Right cardiac atrium (tissue), 5 donors: Measurements from ENCODE around the gene PUS10. TPM values are rescaled to one million over a fixed set of nuclear protein-coding genes. Genes with fewer than 3 reads are reported as not detected.
"Not testable (repeated sequence)": the region's sequence is repeated elsewhere in the genome, so short reads cannot be mapped to it uniquely, and the experiment has no call there.

Experiments used
- ATAC-seq, 2 donors: fragments of 200-7000 bp; cut with Tn5 transposase; one replicate each; pipeline versions ENCODE4 v1.8.0 to v1.9.1; 2020; ENCODE audit warnings: moderate library complexity in 2 of 2, mild to moderate bottlenecking in 1 of 2
- DNase-seq, 3 donors: peaks; one replicate each; pipeline ENCODE4 v3.0.0-alpha.2; 2020
- H3K27ac ChIP-seq: one replicate; pipeline ENCODE4 v1.5.1; 2013; ENCODE audit warnings: mild to moderate bottlenecking, low read length, control low read depth, moderate library complexity
- H3K27me3 ChIP-seq: one replicate; pipeline ENCODE4 v1.6.1; 2013; ENCODE audit not compliant: control insufficient read depth, insufficient read depth
- H3K4me1 ChIP-seq: one replicate; pipeline ENCODE4 v1.6.1; 2013; ENCODE audit warnings: low read length; ENCODE audit not compliant: control insufficient read depth, insufficient read depth
- H3K4me3 ChIP-seq: one replicate; pipeline ENCODE4 v1.5.1; 2013; ENCODE audit warnings: low read length, control low read depth
- H3K9me3 ChIP-seq: one replicate; pipeline ENCODE4 v1.6.1; 2013; ENCODE audit warnings: low read length; ENCODE audit not compliant: control insufficient read depth
- whole genome bisulfite sequencing: extraction: QIAGEN DNeasy Blood & Tissue Kit; methylation state at CpG from one replicate; pipeline ENCODE4 v1.1.7; 2013; 5-methylcytosine and 5-hydroxymethylcytosine counted together
- intact Hi-C, 4 donors: fragments of 100-400 bp; cut with DNase I; formaldehyde crosslinking; loops; one replicate each; pipeline versions ENCODE4 v1.11.0 to v1.14.0; 2022 to 2023
- polyA plus RNA-seq: library from polyadenylated mRNA; stranded (reverse); fragments of 200-250 nt; gene quantifications from one replicate; pipeline ENCODE4 v1.2.3, GENCODE V29; 2013
- total RNA-seq, 4 donors: library from RNA; stranded (reverse); fragmentation: NEBNext Ultra II Directional; extraction: Animal tissue kit (Norgen Biotek cat#: 25700); gene quantifications; one replicate each; pipeline ENCODE4 v1.2.1, GENCODE V29; 2021
- donor health status: healthy with polysubstance abuse.
- donor health status: DM: no; HTN: yes; CAD: no.
- donor health status: DM: no; HTN: no; CAD: no.
- donor health status: DM: no; HTN: yes; CAD: no; lungs with severe emphysema.
- donor health status: DM: yes; HTN: yes; CAD: no.

PUS10 gene
- total and polyA plus RNA-seq, 5 donors, result 2.9 to 4.6 (median 3.5) TPM

GRCh38 chr2:61012303-61012702 is 5.8 kb downstream of the PUS10 start:
- not testable (repeated sequence) for H3K4me3 ChIP-seq, H3K27ac ChIP-seq, ATAC-seq

GRCh38 chr2:61011678-61012077 is 6.4 kb downstream of the PUS10 start:
- ATAC-seq (no peak), DNase-seq (no peak)
- Histone ChIP-seq H3K4me1 (no peaks in the 10 kb centered on the region), H3K9me3 (no peaks in the 10 kb centered on the region), H3K27me3 (no peaks in the 10 kb centered on the region), H3K4me3 (no peak overlapping the region), H3K27ac (no peak overlapping the region)
- WGBS, result 72% methylated on average over 1 of the region's 1 CpG
- intact Hi-C loops, result no loop called here

More at GRCh38 chr2:61012303-61012702, 5.8 kb downstream of the PUS10 start:
- DNase-seq, H3K27me3 ChIP-seq, H3K9me3 ChIP-seq, H3K4me1 ChIP-seq, intact Hi-C loops: not testable (repeated sequence)
- WGBS, result 79% methylated on average over 2 of the region's 2 CpGs

- intact Hi-C loops, result no loop called here
- ATAC-seq (no peak), DNase-seq (no peak)
- no peaks in the 10 kb centered on the region for H3K9me3 ChIP-seq
- no peaks in the 10 kb centered on the region for H3K4me1 ChIP-seq
- no peak overlapping the region for H3K4me3 ChIP-seq
- H3K27me3 ChIP-seq, result no peaks in the 10 kb centered on the region
- no peak overlapping the region for H3K27ac ChIP-seq
These were observed 8.7 kb downstream of the PUS10 start for GRCh38 chr2:61009355-61009754.

- intact Hi-C loops, result no loop called here
- no peak for DNase-seq
These were observed 11.5 kb downstream of the PUS10 start for GRCh38 chr2:61006486-61007105.

GRCh38 chr2:61005736-61006135 is 12.3 kb downstream of the PUS10 start:
- no peak for ATAC-seq
- no peak for DNase-seq
- Histone ChIP-seq H3K27ac (no peak overlapping the region), H3K4me1 (no peaks in the 10 kb centered on the region), H3K27me3 (no peaks in the 10 kb centered on the region), H3K4me3 (no peak overlapping the region), H3K9me3 (no peaks in the 10 kb centered on the region)
- WGBS, result 89% methylated on average over 3 of the region's 3 CpGs
- intact Hi-C loops, result no loop called here

More at GRCh38 chr2:61006486-61007105, 11.5 kb downstream of the PUS10 start:
- Histone ChIP-seq H3K4me3 (no peak overlapping the region), H3K27me3 (no peaks in the 10 kb centered on the region), H3K4me1 (no peaks in the 10 kb centered on the region), H3K9me3 (no peaks in the 10 kb centered on the region), H3K27ac (no peak overlapping the region)
- ATAC-seq, result no peak

- Histone ChIP-seq H3K9me3 (no peaks in the 10 kb centered on the region), H3K27ac (no peak overlapping the region), H3K4me3 (no peak overlapping the region), H3K4me1 (no peaks in the 10 kb centered on the region), H3K27me3 (no peaks in the 10 kb centered on the region)
- WGBS, result 79% methylated on average over 4 of the region's 4 CpGs
- intact Hi-C loops, result loop anchor here (5.0 to 10.0 kb wide), 4 partner anchors 194 to 294 kb away; no protein-coding TSS in a partner anchor
- DNase-seq (no peak), ATAC-seq (no peak)
These were observed 19.2 kb downstream of the PUS10 start for GRCh38 chr2:60998628-60999545.

GRCh38 chr2:60994131-60994530 is 23.9 kb downstream of the PUS10 start:
- DNase-seq, result no peak
- H3K4me3 ChIP-seq, result no peak overlapping the region
- intact Hi-C loops, result loop anchor here in 3 of 4 donors (10.0 kb wide), 3 partner anchors 189 to 289 kb away; no protein-coding TSS in a partner anchor
- H3K4me1 ChIP-seq, result no peaks in the 10 kb centered on the region
- H3K27ac ChIP-seq, result no peak overlapping the region
- ATAC-seq, result no peak
- no peaks in the 10 kb centered on the region for H3K9me3 ChIP-seq
- H3K27me3 ChIP-seq, result no peaks in the 10 kb centered on the region

GRCh38 chr2:60992985-60993392 is 25.1 kb downstream of the PUS10 start:
- H3K4me3 ChIP-seq, result no peak overlapping the region
- H3K9me3 ChIP-seq, result no peaks in the 10 kb centered on the region
- no peak for DNase-seq
- H3K27me3 ChIP-seq, result no peaks in the 10 kb centered on the region
- H3K4me1 ChIP-seq, result no peaks in the 10 kb centered on the region
- intact Hi-C loops, result loop anchor here in 3 of 4 donors (10.0 kb wide), 3 partner anchors 188 to 288 kb away; no protein-coding TSS in a partner anchor
- ATAC-seq, result no peak
- H3K27ac ChIP-seq, result peak overlapping the region; percentile 37
- 86% methylated on average over 7 of the region's 7 CpGs for WGBS

GRCh38 chr2:60991644-60992043 is 26.4 kb downstream of the PUS10 start:
- no peak for ATAC-seq

GRCh38 chr2:60989259-60989658 is 28.8 kb downstream of the PUS10 start:
- intact Hi-C loops, result no loop called here
- 81% methylated on average over 2 of the region's 2 CpGs for WGBS

More at GRCh38 chr2:60991644-60992043, 26.4 kb downstream of the PUS10 start:
- no peak for DNase-seq
- no peaks in the 10 kb centered on the region for H3K4me1 ChIP-seq
- H3K4me3 ChIP-seq, result no peak overlapping the region
- 97% methylated on average over 4 of the region's 4 CpGs for WGBS
- H3K9me3 ChIP-seq, result no peaks in the 10 kb centered on the region
- intact Hi-C loops, result loop anchor here in 3 of 4 donors (10.0 kb wide), 3 partner anchors 187 to 287 kb away; no protein-coding TSS in a partner anchor
- no peaks in the 10 kb centered on the region for H3K27me3 ChIP-seq
- no peak overlapping the region for H3K27ac ChIP-seq

GRCh38 chr2:60987656-60988055 is 30.4 kb downstream of the PUS10 start:
- ATAC-seq, H3K27ac ChIP-seq, DNase-seq, H3K4me1 ChIP-seq, H3K27me3 ChIP-seq, intact Hi-C loops, H3K4me3 ChIP-seq, H3K9me3 ChIP-seq: not testable (repeated sequence)
- WGBS, result 90% methylated on average over 8 of the region's 8 CpGs

More at GRCh38 chr2:60989259-60989658, 28.8 kb downstream of the PUS10 start:
- DNase-seq (no peak), ATAC-seq (no peak)
- Histone ChIP-seq H3K4me3 (no peak overlapping the region), H3K27ac (no peak overlapping the region), H3K4me1 (no peaks in the 10 kb centered on the region), H3K27me3 (no peaks in the 10 kb centered on the region), H3K9me3 (no peaks in the 10 kb centered on the region)
